Naive thymus-derived CD4-positive, alpha-beta T cell (primary cell): Measurements from ENCODE around the gene WWOX. TPM values are rescaled to one million over a fixed set of nuclear protein-coding genes. Genes with fewer than 3 reads are reported as not detected.

Experiments
- ATAC-seq: fragments of 150-1000 bp; cut with Tn5 transposase; 2 replicates; pipeline ENCODE4 v1.10.0; 2021; ENCODE audit warnings: mild to moderate bottlenecking, moderate library complexity
- CTCF ChIA-PET: fragments of 350-600 bp; sonication (Branson Sonifier 250); formaldehyde crosslinking; loops from one replicate; lab custom pipeline; 2021; ENCODE audit warnings: antibody characterized with exemption; lab: Charles Lee
- POLR2A ChIA-PET: fragments of 350-600 bp; sonication (Branson Sonifier 250); formaldehyde crosslinking; loops from one replicate; lab custom pipeline; 2021; ENCODE audit warnings: antibody characterized with exemption, inconsistent platforms; lab: Charles Lee
- DNase-seq, 9 donors: peaks; one replicate each; pipeline versions ENCODE4 v3.0.0 to v3.0.0-alpha.2; 2020 to 2022; ENCODE audit warnings: mixed read lengths in 1 of 9
- H3K27ac ChIP-seq: one replicate; pipeline ENCODE4 v1.7.0; 2013; ENCODE audit warnings: mild to moderate bottlenecking, low read depth, low read length, moderate library complexity
- H3K27me3 ChIP-seq, 2 donors: one replicate each; pipeline ENCODE4 v1.7.0; 2013; ENCODE audit warnings: low read length in 2 of 2, mild to moderate bottlenecking in 2 of 2, moderate library complexity in 2 of 2; ENCODE audit not compliant: control insufficient read depth in 2 of 2, insufficient read depth in 2 of 2
- H3K36me3 ChIP-seq, 3 experiments: 1 replicate in 2 of 3; 2 replicates in 1 of 3; pipeline ENCODE4 v1.7.0; 2013; ENCODE audit warnings: low read length in 3 of 3, mild to moderate bottlenecking in 3 of 3, moderate library complexity in 1 of 3; ENCODE audit not compliant: insufficient read depth in 3 of 3, control insufficient read depth in 2 of 3
- H3K4me1 ChIP-seq, 2 donors: one replicate each; pipeline ENCODE4 v1.7.0; 2013; ENCODE audit warnings: low read length in 2 of 2, mild to moderate bottlenecking in 2 of 2, moderate library complexity in 1 of 2; ENCODE audit not compliant: control insufficient read depth in 2 of 2, insufficient read depth in 2 of 2
- H3K4me3 ChIP-seq: 2 replicates; pipeline ENCODE4 v1.7.0; 2013; ENCODE audit warnings: mild to moderate bottlenecking, low read length
- H3K9me3 ChIP-seq, 3 experiments: 1 replicate in 2 of 3; 2 replicates in 1 of 3; pipeline ENCODE4 v1.7.0; 2013; ENCODE audit warnings: low read length in 3 of 3; ENCODE audit not compliant: control insufficient read depth in 2 of 3
- H3K27ac Mint-ChIP-seq, 9 donors: one replicate each; pipeline ENCODE4 v1.8.0; 2020 to 2022; ENCODE audit warnings: mixed read lengths in 9 of 9, mild to moderate bottlenecking in 8 of 9, moderate library complexity in 5 of 9, inconsistent platforms in 2 of 9
- H3K27me3 Mint-ChIP-seq, 5 donors: one replicate each; pipeline ENCODE4 v1.8.0; 2021 to 2022; ENCODE audit warnings: mixed read lengths in 5 of 5, mild to moderate bottlenecking in 1 of 5
- H3K36me3 Mint-ChIP-seq, 5 donors: one replicate each; pipeline ENCODE4 v1.8.0; 2020 to 2022; ENCODE audit warnings: mixed read lengths in 5 of 5, mild to moderate bottlenecking in 3 of 5, inconsistent platforms in 1 of 5
- H3K4me1 Mint-ChIP-seq, 7 donors: one replicate each; pipeline ENCODE4 v1.8.0; 2020 to 2022; ENCODE audit warnings: mixed read lengths in 7 of 7, mild to moderate bottlenecking in 3 of 7, inconsistent platforms in 1 of 7
- H3K4me3 Mint-ChIP-seq, 10 donors: one replicate each; pipeline ENCODE4 v1.8.0; 2020 to 2022; ENCODE audit warnings: mild to moderate bottlenecking in 10 of 10, mixed read lengths in 10 of 10, moderate library complexity in 6 of 10, inconsistent platforms in 2 of 10
- H3K9me3 Mint-ChIP-seq, 11 donors: one replicate each; pipeline ENCODE4 v1.8.0; 2020 to 2022; ENCODE audit warnings: mixed read lengths in 11 of 11, mild to moderate bottlenecking in 4 of 11, inconsistent platforms in 1 of 11, moderate library complexity in 1 of 11
- intact Hi-C, 2 donors: fragments of 100-400 bp; cut with micrococcal nuclease; formaldehyde crosslinking; loops; one replicate each; pipeline ENCODE4 v1.15.1; 2023
- polyA plus RNA-seq, 2 donors: library from polyadenylated mRNA; unstranded; fragments of 300-500 nt; fragmentation: Illumina TruSeq; gene quantifications; one replicate each; pipeline ENCODE4 v1.2.3, GENCODE V29; 2021
- total RNA-seq, 6 experiments: library from RNA in 5 of 6; stranded (reverse) in 5 of 6; gene quantifications; 1 replicate in 5 of 6; 2 replicates in 1 of 6; pipeline ENCODE4 v1.2.3 and lab custom pipeline; 2021 to 2026

Gene WWOX
- total and polyA plus RNA-seq, 7 experiments from 2014 or later: 13.8 to 31.1 (median 20.8) TPM

- Histone ChIP-seq H3K27ac (no peak overlapping the region), H3K27me3 (no peaks in the 10 kb centered on the region), H3K36me3 (no peaks in the 10 kb centered on the region), H3K4me3 (no peak overlapping the region), H3K4me1 (no peaks in the 10 kb centered on the region), H3K9me3 (no peaks in the 10 kb centered on the region)
- Mint-ChIP-seq H3K4me3 (no peak overlapping the region), H3K27ac (no peak overlapping the region), H3K36me3 (peaks cover 7 to 58% (median 52%) of the 10 kb centered on the region in 5 donors), H3K4me1 (peaks cover 0 to 3% (median 0%) of the 10 kb centered on the region in 7 donors), H3K9me3 (peaks cover 0 to 39% (median 7%) of the 10 kb centered on the region in 11 donors), H3K27me3 (no peaks in the 10 kb centered on the region)
- ATAC-seq: no peak
- CTCF ChIA-PET: no interaction called here
- intact Hi-C loops: no loop called here
- POLR2A ChIA-PET: no interaction called here
- no peak for DNase-seq
These were observed 61.7 kb downstream of the WWOX start for GRCh38 chr16:78161023-78161729.

DNA sequence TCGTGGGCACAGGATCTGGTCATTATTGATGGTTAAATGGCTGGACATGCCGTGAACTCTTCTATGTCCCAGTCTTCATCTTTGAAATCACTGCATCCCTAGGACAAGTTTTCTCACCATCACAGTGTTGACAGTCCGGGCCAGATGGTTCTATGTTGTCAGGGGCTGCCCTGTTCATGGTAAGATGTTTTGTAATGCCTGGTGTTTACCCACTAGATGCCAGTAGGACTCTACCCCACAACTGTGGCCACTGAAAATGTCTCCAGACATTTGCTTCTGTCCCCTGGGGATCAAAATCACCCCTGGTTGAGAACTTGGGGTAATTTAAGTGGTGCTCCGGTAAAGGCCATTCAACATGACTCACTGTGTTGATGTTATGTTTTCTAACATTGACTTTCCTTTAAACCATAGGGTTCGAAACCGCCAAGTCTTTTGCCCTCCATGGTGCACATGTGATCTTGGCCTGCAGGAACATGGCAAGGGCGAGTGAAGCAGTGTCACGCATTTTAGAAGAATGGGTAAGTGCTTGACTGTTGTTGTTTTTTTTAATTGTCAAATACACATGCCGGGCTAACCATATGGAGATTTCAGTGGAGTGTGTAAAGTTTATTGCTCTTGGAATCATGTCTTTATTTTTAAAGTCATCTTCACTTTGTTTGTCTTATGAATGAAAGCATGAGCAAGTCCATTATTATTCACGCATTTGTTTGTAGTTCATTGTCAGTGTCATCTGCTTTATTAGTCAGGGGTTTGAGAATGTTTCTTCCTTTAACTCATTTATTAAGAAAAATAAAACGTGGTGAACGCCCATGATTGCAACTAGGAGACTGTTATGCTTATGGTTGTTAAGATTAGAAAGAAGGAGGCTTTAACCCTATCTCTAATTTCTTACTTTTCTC is 64.6 kb downstream of the WWOX start:
- no peak overlapping the region for H3K4me3 Mint-ChIP-seq
- ChIA-PET POLR2A (no interaction called here), CTCF (no interaction called here)
- no peak for ATAC-seq
- no peak for DNase-seq
- H3K27me3 Mint-ChIP-seq: no peaks in the 10 kb centered on the region
- Histone ChIP-seq H3K27ac (no peak overlapping the region), H3K27me3 (no peaks in the 10 kb centered on the region), H3K4me3 (no peak overlapping the region), H3K36me3 (no peaks in the 10 kb centered on the region), H3K4me1 (no peaks in the 10 kb centered on the region), H3K9me3 (no peaks in the 10 kb centered on the region)
- peaks cover 0 to 21% (median 5%) of the 10 kb centered on the region in 11 donors for H3K9me3 Mint-ChIP-seq
- H3K4me1 Mint-ChIP-seq: peaks cover 0 to 3% (median 0%) of the 10 kb centered on the region in 7 donors
- H3K27ac Mint-ChIP-seq: no peak overlapping the region
- peaks cover 7 to 67% (median 54%) of the 10 kb centered on the region in 5 donors for H3K36me3 Mint-ChIP-seq
- intact Hi-C loops: no loop called here

- Mint-ChIP-seq H3K27ac (no peak overlapping the region), H3K4me3 (no peak overlapping the region), H3K4me1 (no peaks in the 10 kb centered on the region), H3K36me3 (peaks cover 0 to 52% (median 31%) of the 10 kb centered on the region in 5 donors), H3K9me3 (peaks cover 0 to 1% (median 0%) of the 10 kb centered on the region in 11 donors), H3K27me3 (no peaks in the 10 kb centered on the region)
- no peaks in the 10 kb centered on the region for H3K27me3 ChIP-seq
- no peak overlapping the region for H3K27ac ChIP-seq
- no peak for ATAC-seq
- no peaks in the 10 kb centered on the region for H3K9me3 ChIP-seq
- intact Hi-C loops: no loop called here
- ChIA-PET POLR2A (no interaction called here), CTCF (no interaction called here)
- H3K4me1 ChIP-seq: no peaks in the 10 kb centered on the region
- DNase-seq: no peak
- no peaks in the 10 kb centered on the region for H3K36me3 ChIP-seq
- no peak overlapping the region for H3K4me3 ChIP-seq
These were observed 71.1 kb downstream of the WWOX start for GRCh38 chr16:78170494-78170933.

DNA sequence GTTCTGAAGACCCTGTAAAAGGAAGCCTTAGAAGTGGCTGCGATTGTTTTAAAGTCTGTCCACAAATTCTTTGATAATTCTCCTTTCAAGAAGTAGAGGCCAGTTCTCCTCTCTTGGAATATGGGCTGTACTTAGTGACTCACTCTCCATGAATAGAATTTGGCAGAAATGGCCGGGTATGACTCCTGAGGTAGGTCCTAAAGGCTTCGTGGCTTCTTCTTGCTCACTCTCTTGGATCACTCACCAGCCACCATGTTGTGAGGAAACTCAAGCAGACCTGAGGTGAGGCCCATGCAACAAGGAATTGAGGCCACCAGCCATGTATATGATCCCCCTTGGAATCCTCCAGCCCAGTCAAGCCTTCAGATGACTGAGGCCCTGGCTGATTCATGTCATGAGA is 75.8 kb downstream of the WWOX start:
- H3K36me3 Mint-ChIP-seq: peaks cover 0 to 38% (median 25%) of the 10 kb centered on the region in 5 donors
- CTCF ChIA-PET: no interaction called here

DNA sequence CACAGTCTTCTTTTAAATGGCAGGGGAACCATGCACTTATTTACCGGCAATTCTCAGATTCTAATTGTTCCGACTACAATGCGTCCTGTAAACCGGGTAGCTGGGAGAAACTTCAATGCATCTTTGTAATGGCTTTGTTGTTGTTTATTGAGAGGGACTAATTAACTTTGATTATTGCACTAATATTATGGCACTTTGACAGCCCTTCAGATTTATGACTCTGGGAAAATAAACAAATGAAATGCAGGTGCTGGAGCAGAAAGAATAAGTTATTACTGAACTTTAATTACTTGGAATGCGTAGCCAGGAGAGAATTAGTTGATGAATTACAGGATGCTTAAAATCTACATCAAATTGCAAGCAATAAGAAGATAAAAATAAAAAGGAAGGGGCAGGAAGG is 77.0 kb downstream of the WWOX start:
- DNase-seq: no peak

More for the DNA sequence above, 75.8 kb downstream of the WWOX start:
- ATAC-seq (no peak), DNase-seq (no peak)
- POLR2A ChIA-PET: no interaction called here
- no peak overlapping the region for H3K27ac Mint-ChIP-seq
- no peak overlapping the region for H3K27ac ChIP-seq
- H3K4me1 ChIP-seq: no peaks in the 10 kb centered on the region
- no peak overlapping the region for H3K4me3 ChIP-seq
- peaks cover 0 to 5% (median 0%) of the 10 kb centered on the region in 11 donors for H3K9me3 Mint-ChIP-seq
- H3K4me1 Mint-ChIP-seq: peaks cover 0 to 6% (median 0%) of the 10 kb centered on the region in 7 donors
- H3K4me3 Mint-ChIP-seq: no peak overlapping the region
- H3K27me3 ChIP-seq: no peaks in the 10 kb centered on the region
- intact Hi-C loops: no loop called here
- no peaks in the 10 kb centered on the region for H3K9me3 ChIP-seq
- H3K27me3 Mint-ChIP-seq: no peaks in the 10 kb centered on the region
- H3K36me3 ChIP-seq: no peaks in the 10 kb centered on the region

DNA sequence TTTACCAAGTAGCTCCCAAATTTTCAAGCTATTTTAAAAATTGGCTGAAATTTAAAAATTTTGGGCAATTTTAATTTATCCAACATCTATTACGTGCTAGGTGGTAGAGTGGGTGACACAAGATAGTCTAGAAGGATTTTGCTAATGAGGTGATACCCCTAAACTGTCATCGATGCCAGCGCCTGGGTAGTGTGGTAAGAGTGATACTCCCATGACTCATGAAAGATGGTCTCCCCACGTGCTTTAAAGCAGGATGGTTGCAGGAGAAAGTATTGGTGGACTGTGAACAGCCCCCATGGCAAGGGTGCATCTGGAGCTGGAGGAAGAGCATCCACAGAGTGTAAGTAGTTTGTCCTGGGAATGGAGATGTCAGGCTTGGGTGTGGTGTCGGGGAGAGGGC is 77.8 kb downstream of the WWOX start:
- Mint-ChIP-seq H3K27me3 (no peaks in the 10 kb centered on the region), H3K9me3 (peaks cover 0 to 6% (median 0%) of the 10 kb centered on the region in 11 donors), H3K27ac (no peak overlapping the region), H3K36me3 (peaks cover 0 to 47% (median 27%) of the 10 kb centered on the region in 5 donors), H3K4me1 (peaks cover 0 to 6% (median 0%) of the 10 kb centered on the region in 7 donors), H3K4me3 (no peak overlapping the region)
- Histone ChIP-seq H3K4me1 (no peaks in the 10 kb centered on the region), H3K27ac (no peak overlapping the region), H3K36me3 (no peaks in the 10 kb centered on the region), H3K27me3 (no peaks in the 10 kb centered on the region), H3K4me3 (no peak overlapping the region), H3K9me3 (no peaks in the 10 kb centered on the region)
- ChIA-PET CTCF (no interaction called here), POLR2A (no interaction called here)
- DNase-seq: no peak
- intact Hi-C loops: no loop called here
- no peak for ATAC-seq

More for the DNA sequence above, 77.0 kb downstream of the WWOX start:
- Histone ChIP-seq H3K36me3 (no peaks in the 10 kb centered on the region), H3K9me3 (no peaks in the 10 kb centered on the region), H3K27ac (no peak overlapping the region), H3K4me1 (no peaks in the 10 kb centered on the region), H3K27me3 (no peaks in the 10 kb centered on the region), H3K4me3 (no peak overlapping the region)
- Mint-ChIP-seq H3K4me3 (no peak overlapping the region), H3K27ac (no peak overlapping the region), H3K27me3 (no peaks in the 10 kb centered on the region), H3K9me3 (peaks cover 0 to 6% (median 0%) of the 10 kb centered on the region in 11 donors), H3K4me1 (peaks cover 0 to 6% (median 0%) of the 10 kb centered on the region in 7 donors), H3K36me3 (peaks cover 0 to 47% (median 25%) of the 10 kb centered on the region in 5 donors)
- ChIA-PET CTCF (no interaction called here), POLR2A (no interaction called here)
- no peak for ATAC-seq
- intact Hi-C loops: no loop called here
